CD4-positive, alpha-beta T cell (primary cell): ENCODE measurements around the gene HSF2BP. TPM values are rescaled to one million over a fixed set of nuclear protein-coding genes. Genes with fewer than 3 reads are reported as not detected.

ENCODE experiments used
- ATAC-seq: fragments of 200-7000 bp; cut with Tn5 transposase; one replicate; pipeline ENCODE4 v1.10.0; 2022; ENCODE audit warnings: mild to moderate bottlenecking; ENCODE audit not compliant: poor library complexity
- CTCF ChIA-PET: fragments of 350-600 bp; sonication (Branson Sonifier 250); formaldehyde crosslinking; loops from one replicate; lab custom pipeline; 2021; ENCODE audit warnings: antibody characterized with exemption, inconsistent platforms; lab: Charles Lee
- POLR2A ChIA-PET: fragments of 350-600 bp; sonication (Branson Sonifier 250); formaldehyde crosslinking; loops from one replicate; lab custom pipeline; 2021; ENCODE audit warnings: antibody characterized with exemption, inconsistent platforms; lab: Charles Lee
- DNase-seq, 14 experiments: peaks; one replicate each; pipeline ENCODE4 v3.0.0-alpha.2; 2013 to 2020; ENCODE audit warnings: mixed read lengths in 2 of 14
- H3K27ac ChIP-seq, 2 donors: one replicate each; pipeline versions ENCODE4 v1.5.1 to v1.7.0; 2013; ENCODE audit warnings: low read length in 2 of 2, low read depth in 1 of 2, mild to moderate bottlenecking in 1 of 2
- H3K27me3 ChIP-seq, 2 experiments: 1 replicate in 1 of 2; 2 replicates in 1 of 2; pipeline versions ENCODE4 v1.6.1 to v1.7.0; 2013; ENCODE audit warnings: low read length in 2 of 2, control low read depth in 1 of 2, mild to moderate bottlenecking in 1 of 2, moderate library complexity in 1 of 2; ENCODE audit not compliant: insufficient read depth in 2 of 2, control insufficient read depth in 1 of 2
- H3K36me3 ChIP-seq: one replicate; pipeline ENCODE4 v1.6.1; 2013; ENCODE audit warnings: low read length, control low read depth; ENCODE audit not compliant: insufficient read depth
- H3K4me1 ChIP-seq: one replicate; pipeline ENCODE4 v1.6.1; 2013; ENCODE audit warnings: low read length, control low read depth; ENCODE audit not compliant: insufficient read depth
- H3K4me3 ChIP-seq: one replicate; pipeline ENCODE4 v1.5.1; 2013; ENCODE audit warnings: mild to moderate bottlenecking, low read length, moderate library complexity
- H3K9me3 ChIP-seq, 2 experiments: 1 replicate in 1 of 2; 2 replicates in 1 of 2; pipeline versions ENCODE4 v1.6.1 to v1.7.0; 2013; ENCODE audit warnings: low read length in 2 of 2, mild to moderate bottlenecking in 2 of 2, control low read depth in 1 of 2, moderate library complexity in 1 of 2; ENCODE audit not compliant: control insufficient read depth in 1 of 2, insufficient read depth in 1 of 2
- H3K27ac Mint-ChIP-seq: one replicate; pipeline ENCODE4 v1.8.0; 2020; ENCODE audit warnings: mixed read lengths
- H3K27me3 Mint-ChIP-seq: one replicate; pipeline ENCODE4 v1.8.0; 2021; ENCODE audit warnings: mixed read lengths
- H3K36me3 Mint-ChIP-seq: one replicate; pipeline ENCODE4 v1.8.0; 2021; ENCODE audit warnings: low read depth, mixed read lengths
- H3K4me1 Mint-ChIP-seq: one replicate; pipeline ENCODE4 v1.8.0; 2021; ENCODE audit warnings: low read depth, mixed read lengths
- H3K4me3 Mint-ChIP-seq: one replicate; pipeline ENCODE4 v1.8.0; 2020; ENCODE audit warnings: mild to moderate bottlenecking, mixed read lengths
- H3K9me3 Mint-ChIP-seq: one replicate; pipeline ENCODE4 v1.8.0; 2020; ENCODE audit warnings: mixed read lengths
- intact Hi-C, 2 experiments: fragments of 100-400 bp; cut with DNase I in 1 of 2; cut with micrococcal nuclease in 1 of 2; formaldehyde crosslinking; loops; one replicate each; pipeline versions ENCODE4 v1.15.1 to v1.9.0; 2023 to 2025; cut with DNase I, micrococcal nuclease
- total RNA-seq, 174 experiments: library from RNA in 2 of 174; stranded (reverse) in 2 of 174; gene quantifications; one replicate each; pipeline ENCODE4 v1.2.3 and lab custom pipeline; 2021 to 2026
- TF ChIP-seq, protein P1 (sequence below): fragments of 200-600 bp; IDR thresholded peaks from one replicate; pipeline ENCODE4 v1.8.0; 2022; ENCODE audit warnings: antibody characterized with exemption, mild to moderate bottlenecking

The HSF2BP gene
- total RNA-seq, 2 experiments from 2014 or later: 0.59 to 0.93 TPM

- Mint-ChIP-seq H3K36me3 (no peaks in the 10 kb centered on the region), H3K27ac (no peak overlapping the region), H3K9me3 (no peaks in the 10 kb centered on the region), H3K4me1 (no peaks in the 10 kb centered on the region), H3K27me3 (no peaks in the 10 kb centered on the region), H3K4me3 (no peak overlapping the region)
- Histone ChIP-seq H3K27me3 (no peaks in the 10 kb centered on the region), H3K4me1 (no peaks in the 10 kb centered on the region), H3K4me3 (no peak overlapping the region), H3K27ac (no peak overlapping the region), H3K36me3 (no peaks in the 10 kb centered on the region), H3K9me3 (no peaks in the 10 kb centered on the region)
- no peak for ATAC-seq
- POLR2A ChIA-PET: no interaction called here
- CTCF ChIA-PET: no interaction called here
- intact Hi-C loops: no loop called here
- TF ChIP-seq, protein P1, sequence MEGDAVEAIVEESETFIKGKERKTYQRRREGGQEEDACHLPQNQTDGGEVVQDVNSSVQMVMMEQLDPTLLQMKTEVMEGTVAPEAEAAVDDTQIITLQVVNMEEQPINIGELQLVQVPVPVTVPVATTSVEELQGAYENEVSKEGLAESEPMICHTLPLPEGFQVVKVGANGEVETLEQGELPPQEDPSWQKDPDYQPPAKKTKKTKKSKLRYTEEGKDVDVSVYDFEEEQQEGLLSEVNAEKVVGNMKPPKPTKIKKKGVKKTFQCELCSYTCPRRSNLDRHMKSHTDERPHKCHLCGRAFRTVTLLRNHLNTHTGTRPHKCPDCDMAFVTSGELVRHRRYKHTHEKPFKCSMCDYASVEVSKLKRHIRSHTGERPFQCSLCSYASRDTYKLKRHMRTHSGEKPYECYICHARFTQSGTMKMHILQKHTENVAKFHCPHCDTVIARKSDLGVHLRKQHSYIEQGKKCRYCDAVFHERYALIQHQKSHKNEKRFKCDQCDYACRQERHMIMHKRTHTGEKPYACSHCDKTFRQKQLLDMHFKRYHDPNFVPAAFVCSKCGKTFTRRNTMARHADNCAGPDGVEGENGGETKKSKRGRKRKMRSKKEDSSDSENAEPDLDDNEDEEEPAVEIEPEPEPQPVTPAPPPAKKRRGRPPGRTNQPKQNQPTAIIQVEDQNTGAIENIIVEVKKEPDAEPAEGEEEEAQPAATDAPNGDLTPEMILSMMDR: no peak
- DNase-seq: no peak
These were observed 49.6 kb downstream of the HSF2BP start for GRCh38 chr21:43609501-43610340.

- ATAC-seq: no peak
- H3K36me3 ChIP-seq: no peaks in the 10 kb centered on the region
- H3K27ac Mint-ChIP-seq: no peak overlapping the region
These were observed 50.6 kb downstream of the HSF2BP start for GRCh38 chr21:43608664-43609063.

DNA sequence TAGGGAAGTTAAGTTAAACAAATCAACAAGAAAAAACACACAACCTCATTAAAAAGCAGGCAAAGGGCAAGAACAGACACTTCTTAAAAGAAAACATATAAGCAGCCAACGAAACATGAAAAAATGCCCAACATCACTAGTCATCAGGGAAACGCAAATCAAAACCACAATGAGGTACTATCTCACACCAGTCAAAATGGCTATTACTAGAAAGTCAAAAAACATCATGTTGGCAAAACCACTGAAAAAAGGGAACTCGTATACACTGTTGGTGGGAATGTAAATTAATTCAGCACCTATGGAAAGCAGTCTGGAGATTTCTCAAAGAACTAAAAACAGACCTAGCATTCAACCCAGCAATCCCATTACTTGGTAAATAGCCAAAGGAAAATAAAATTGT lies 51.1 kb downstream of the HSF2BP start:
- Mint-ChIP-seq H3K4me3 (no peak overlapping the region), H3K27ac (no peak overlapping the region), H3K36me3 (no peaks in the 10 kb centered on the region), H3K4me1 (no peaks in the 10 kb centered on the region), H3K9me3 (no peaks in the 10 kb centered on the region), H3K27me3 (no peaks in the 10 kb centered on the region)
- ChIA-PET CTCF (no interaction called here), POLR2A (no interaction called here)
- ATAC-seq (no peak), DNase-seq (peak in 1 of 14 experiments; percentile 13)
- Histone ChIP-seq H3K9me3 (no peaks in the 10 kb centered on the region), H3K4me1 (no peaks in the 10 kb centered on the region), H3K36me3 (no peaks in the 10 kb centered on the region), H3K27me3 (no peaks in the 10 kb centered on the region), H3K4me3 (no peak overlapping the region), H3K27ac (no peak overlapping the region)
- TF ChIP-seq, protein P1: no peak
- intact Hi-C loops: no loop called here

More at GRCh38 chr21:43608664-43609063, 50.6 kb downstream of the HSF2BP start:
- ChIA-PET POLR2A (no interaction called here), CTCF (no interaction called here)
- Mint-ChIP-seq H3K4me3 (no peak overlapping the region), H3K36me3 (no peaks in the 10 kb centered on the region), H3K4me1 (no peaks in the 10 kb centered on the region), H3K9me3 (no peaks in the 10 kb centered on the region), H3K27me3 (no peaks in the 10 kb centered on the region)
- Histone ChIP-seq H3K4me1 (no peaks in the 10 kb centered on the region), H3K9me3 (no peaks in the 10 kb centered on the region), H3K27ac (no peak overlapping the region), H3K27me3 (no peaks in the 10 kb centered on the region), H3K4me3 (no peak overlapping the region)
- intact Hi-C loops: no loop called here
- DNase-seq: no peak
- TF ChIP-seq, protein P1: no peak
